PC-3 (cell line): ENCODE results near the gene IGFBPL1.
A peak's percentile ranks its signal among the peaks of the same experiment; 100 is the strongest.

Source experiments
- EZH2 ChIP-seq: fragments of 300-600 bp; sonication (generic); IDR thresholded peaks from one replicate; pipeline ENCODE4 v1.6.1; 2017; ENCODE audit warnings: antibody characterized with exemption, mild to moderate bottlenecking, low read length; ENCODE audit not compliant: unreplicated experiment
- EZH2phosphoT487 ChIP-seq: fragments of 300-600 bp; sonication (generic); IDR thresholded peaks from 2 replicates; pipeline ENCODE4 v1.6.1; 2018; ENCODE audit warnings: mild to moderate bottlenecking, antibody characterized with exemption, low read length, borderline replicate concordance
- TF ChIP-seq, protein P1 (sequence below): fragments of 300-600 bp; sonication (generic); conservative IDR thresholded peaks from 2 replicates; pipeline ENCODE4 v1.5.1; 2017; ENCODE audit warnings: antibody characterized with exemption, low read depth, mild to moderate bottlenecking, low read length

DNA sequence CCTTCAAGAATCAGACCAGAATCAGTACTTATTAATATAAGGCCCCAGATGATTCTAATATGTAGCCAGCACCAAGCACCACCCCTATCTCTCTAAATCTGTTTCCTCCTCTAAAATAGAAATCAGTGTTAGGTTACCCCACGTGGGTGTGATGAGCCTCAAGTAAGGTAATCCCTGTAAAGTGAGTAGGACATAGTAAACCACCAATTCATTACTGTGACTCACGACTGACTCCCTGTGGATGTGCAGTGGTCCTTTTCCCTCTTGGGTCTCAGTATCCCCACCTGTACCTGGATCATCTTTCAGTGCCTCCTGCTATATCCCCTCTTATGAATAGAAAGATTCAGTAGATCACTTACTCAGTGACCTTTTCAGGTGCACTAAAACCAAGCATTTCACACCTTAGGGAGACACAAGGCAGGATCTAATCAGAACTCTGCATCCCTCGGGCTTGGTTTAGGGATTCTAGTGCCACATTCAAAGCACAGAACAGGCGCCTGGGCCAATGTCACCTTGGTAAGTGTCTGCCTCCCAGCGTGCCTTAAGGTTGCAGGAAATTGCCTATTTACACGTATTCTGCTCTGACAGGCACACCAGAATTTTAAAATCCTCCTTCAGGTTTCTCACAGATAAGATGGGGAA lies 43.9 kb downstream of the IGFBPL1 start:
- TF ChIP-seq EZH2 = no peak
- TF ChIP-seq EZH2phosphoT487 = no peak
- TF ChIP-seq, protein P1, sequence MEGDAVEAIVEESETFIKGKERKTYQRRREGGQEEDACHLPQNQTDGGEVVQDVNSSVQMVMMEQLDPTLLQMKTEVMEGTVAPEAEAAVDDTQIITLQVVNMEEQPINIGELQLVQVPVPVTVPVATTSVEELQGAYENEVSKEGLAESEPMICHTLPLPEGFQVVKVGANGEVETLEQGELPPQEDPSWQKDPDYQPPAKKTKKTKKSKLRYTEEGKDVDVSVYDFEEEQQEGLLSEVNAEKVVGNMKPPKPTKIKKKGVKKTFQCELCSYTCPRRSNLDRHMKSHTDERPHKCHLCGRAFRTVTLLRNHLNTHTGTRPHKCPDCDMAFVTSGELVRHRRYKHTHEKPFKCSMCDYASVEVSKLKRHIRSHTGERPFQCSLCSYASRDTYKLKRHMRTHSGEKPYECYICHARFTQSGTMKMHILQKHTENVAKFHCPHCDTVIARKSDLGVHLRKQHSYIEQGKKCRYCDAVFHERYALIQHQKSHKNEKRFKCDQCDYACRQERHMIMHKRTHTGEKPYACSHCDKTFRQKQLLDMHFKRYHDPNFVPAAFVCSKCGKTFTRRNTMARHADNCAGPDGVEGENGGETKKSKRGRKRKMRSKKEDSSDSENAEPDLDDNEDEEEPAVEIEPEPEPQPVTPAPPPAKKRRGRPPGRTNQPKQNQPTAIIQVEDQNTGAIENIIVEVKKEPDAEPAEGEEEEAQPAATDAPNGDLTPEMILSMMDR = peak; percentile 45; the same call in 1 of the 2 replicates
